Measurements from ENCODE around the gene COTL1. TPM values are rescaled to one million over a fixed set of nuclear protein-coding genes. Genes with fewer than 3 reads are reported as not detected.

Gene COTL1
- total RNA-seq, 1 experiment from 2014 or later, result 102 TPM

- TF ChIP-seq IRF2 (CRISPR knock-in tag; IDR thresholded peaks at IDR 0.05; ENCODE audit: borderline replicate concordance, low read depth) (no peak), ZNF281 (CRISPR knock-in tag; IDR thresholded peaks at IDR 0.05) (no peak), ESRRA (CRISPR knock-in tag; IDR thresholded peaks at IDR 0.05; ENCODE audit: borderline replicate concordance) (no peak), ZNF512 (CRISPR knock-in tag; IDR thresholded peaks at IDR 0.05; ENCODE audit: borderline replicate concordance) (no peak), STAT6 (CRISPR knock-in tag; conservative IDR thresholded peaks at IDR 0.05; ENCODE audit: low read depth) (no peak)
These were observed 62.3 kb downstream of the COTL1 start (continued) for GRCh38 chr16:84555418-84556196.

- no peaks in the 10 kb centered on the region for H3K9me3 Mint-ChIP-seq
- ATAC-seq (no peak), DNase-seq (ENCODE audit: low spot score) (no peak)
- no peak overlapping the region for H3K27ac Mint-ChIP-seq
- peaks cover 45% of the 10 kb centered on the region for H3K4me1 Mint-ChIP-seq
- H3K4me3 Mint-ChIP-seq, result no peak overlapping the region
- POLR2A ChIA-PET, result no interaction called here
- CTCF ChIA-PET, result interaction anchor here (0.8 to 1.6 kb wide), 3 partner anchors 12 to 48 kb away, joined by 3 to 10 read pairs (median 3); no protein-coding TSS in a partner anchor
- H3K36me3 Mint-ChIP-seq, result no peaks in the 10 kb centered on the region
- H3K27me3 Mint-ChIP-seq (ENCODE audit: low read depth), result no peaks in the 10 kb centered on the region
- TF ChIP-seq ZBTB21 (CRISPR knock-in tag; IDR thresholded peaks at IDR 0.05; ENCODE audit: borderline replicate concordance) (no peak), PREB (CRISPR knock-in tag; IDR thresholded peaks at IDR 0.05; ENCODE audit: borderline replicate concordance) (no peak), ZMAT4 (CRISPR knock-in tag; IDR thresholded peaks at IDR 0.05) (no peak), ESRRA (CRISPR knock-in tag; IDR thresholded peaks at IDR 0.05; ENCODE audit: borderline replicate concordance) (no peak), FOXP1 (CRISPR knock-in tag; IDR thresholded peaks at IDR 0.05; ENCODE audit: borderline replicate concordance) (no peak), SMAD4 (CRISPR knock-in tag; IDR thresholded peaks at IDR 0.05) (no peak), USF2 (CRISPR knock-in tag; IDR thresholded peaks at IDR 0.05) (no peak), GABPB1 (CRISPR knock-in tag; IDR thresholded peaks at IDR 0.05) (no peak), ZNF512 (CRISPR knock-in tag; IDR thresholded peaks at IDR 0.05; ENCODE audit: borderline replicate concordance) (no peak), CREB1 (CRISPR knock-in tag; IDR thresholded peaks at IDR 0.05) (no peak), STAT6 (CRISPR knock-in tag; conservative IDR thresholded peaks at IDR 0.05; ENCODE audit: low read depth) (no peak)
These were observed 63.1 kb downstream of the COTL1 start for GRCh38 chr16:84554627-84555328.

Data from WTC11 (cell line).